ENCODE results near the gene SNTG2. TPM values are rescaled to one million over a fixed set of nuclear protein-coding genes. Genes with fewer than 3 reads are reported as not detected.

The SNTG2 gene
- total and polyA plus RNA-seq, 2 of the 13 experiments (the other 11 are each of a cell fraction or from before 2014, with no cell fraction given): not detected

DNA sequence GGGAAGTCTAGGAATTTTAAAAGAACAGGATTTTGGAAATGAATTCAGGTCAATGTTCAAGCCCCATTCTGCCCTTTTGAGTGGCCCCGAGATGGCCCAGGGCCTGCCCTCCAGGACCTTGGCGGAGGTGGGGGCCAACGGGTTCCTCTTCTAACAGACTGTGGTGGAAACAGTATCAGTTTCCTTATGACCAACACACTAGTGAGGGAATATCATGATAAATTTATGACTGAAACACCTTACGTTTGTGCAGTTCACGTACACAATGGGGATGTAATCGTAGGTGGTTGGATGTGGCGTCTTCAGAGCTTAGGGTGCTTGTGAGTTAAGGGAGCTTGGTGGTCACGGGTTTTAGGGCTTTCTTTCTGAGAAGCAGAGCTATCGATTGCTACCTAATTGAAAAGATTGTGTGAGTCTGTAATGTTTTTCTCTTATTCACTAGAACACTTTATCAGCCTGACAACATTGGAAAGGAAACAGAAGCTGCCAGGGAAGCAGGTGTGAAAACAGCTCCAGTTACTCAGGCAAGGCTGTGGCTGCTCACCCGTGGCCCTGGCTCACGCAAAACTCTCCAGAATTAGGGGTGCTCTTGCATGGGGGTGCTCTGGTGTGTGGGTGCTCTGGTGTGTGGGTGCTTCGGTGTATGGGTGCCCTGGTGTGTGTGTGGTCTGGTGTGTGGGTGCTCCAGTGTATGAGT, 165.3 kb downstream of the SNTG2 start:
- ATAC-seq (no peak), FAIRE-seq (no peak), DNase-seq (ENCODE audit: low spot score) (no peak)
- H3K4me2 ChIP-seq (ENCODE audit: low read depth, low read length): no peak overlapping the region
- WGBS (ENCODE audit: low lambda C conversion rate): 13% methylated on average over 12 of the region's 12 CpGs
- peaks cover 33% of the 10 kb centered on the region for H3K9me3 ChIP-seq (ENCODE audit: low read length)
- ChIA-PET POLR2A (no interaction called here), CTCF (ENCODE audit: low intra/inter-chr PET ratio, low total read pairs) (no interaction called here)
- no peaks in the 10 kb centered on the region for H4K20me1 ChIP-seq (ENCODE audit: insufficient read depth, low read length)
- no peaks in the 10 kb centered on the region for H3K79me2 ChIP-seq (ENCODE audit: insufficient read depth, low read length)
- H3K4me1 ChIP-seq (ENCODE audit: insufficient read depth, low read length): no peaks in the 10 kb centered on the region
- no peak overlapping the region for H3K9ac ChIP-seq (ENCODE audit: insufficient read depth, low read depth, low read length)
- no TSS peak for BruUV-seq (replicated peaks)
- H3K27ac ChIP-seq (ENCODE audit: extremely low read length, insufficient read depth, low read length): no peak overlapping the region
- in situ Hi-C loops (cut with HindIII; ENCODE audit: extremely low pct_ligation_motif_present, low pct_unique_long_range_greater_than_20kb) (no loop called here), intact Hi-C loops (cut with micrococcal nuclease; ENCODE audit: unreplicated experiment) (no loop called here)
- no peak overlapping the region for H2AFZ ChIP-seq (ENCODE audit: low read length)
- no peak overlapping the region for H3K4me3 ChIP-seq (replicated peaks in 1 of 3; ENCODE audit: insufficient read depth in 1 of 3, low read depth in 2 of 3, low read length in 3 of 3)
- H3K36me3 ChIP-seq (replicated peaks in 1 of 2; ENCODE audit: control insufficient read depth in 1 of 2, insufficient read depth in 2 of 2, low read length in 2 of 2): no peaks in the 10 kb centered on the region
- no peaks in the 10 kb centered on the region for H3K27me3 ChIP-seq (ENCODE audit: control insufficient read depth in 1 of 2, insufficient read depth in 2 of 2, low read length in 2 of 2)
- TF ChIP-seq SNRNP70 (IDR thresholded peaks at IDR 0.05; ENCODE audit: low read depth, low read length): no peak
- TF ChIP-seq ZNF720 (CRISPR knock-in tag; IDR thresholded peaks at IDR 0.05): no peak
- TF ChIP-seq ZNF180 (CRISPR knock-in tag; IDR thresholded peaks at IDR 0.05; ENCODE audit: borderline replicate concordance, low read depth): no peak
- TF ChIP-seq, protein P1, sequence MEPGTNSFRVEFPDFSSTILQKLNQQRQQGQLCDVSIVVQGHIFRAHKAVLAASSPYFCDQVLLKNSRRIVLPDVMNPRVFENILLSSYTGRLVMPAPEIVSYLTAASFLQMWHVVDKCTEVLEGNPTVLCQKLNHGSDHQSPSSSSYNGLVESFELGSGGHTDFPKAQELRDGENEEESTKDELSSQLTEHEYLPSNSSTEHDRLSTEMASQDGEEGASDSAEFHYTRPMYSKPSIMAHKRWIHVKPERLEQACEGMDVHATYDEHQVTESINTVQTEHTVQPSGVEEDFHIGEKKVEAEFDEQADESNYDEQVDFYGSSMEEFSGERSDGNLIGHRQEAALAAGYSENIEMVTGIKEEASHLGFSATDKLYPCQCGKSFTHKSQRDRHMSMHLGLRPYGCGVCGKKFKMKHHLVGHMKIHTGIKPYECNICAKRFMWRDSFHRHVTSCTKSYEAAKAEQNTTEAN (CRISPR knock-in tag; conservative IDR thresholded peaks at IDR 0.05): no peak
- TF ChIP-seq, protein P2, sequence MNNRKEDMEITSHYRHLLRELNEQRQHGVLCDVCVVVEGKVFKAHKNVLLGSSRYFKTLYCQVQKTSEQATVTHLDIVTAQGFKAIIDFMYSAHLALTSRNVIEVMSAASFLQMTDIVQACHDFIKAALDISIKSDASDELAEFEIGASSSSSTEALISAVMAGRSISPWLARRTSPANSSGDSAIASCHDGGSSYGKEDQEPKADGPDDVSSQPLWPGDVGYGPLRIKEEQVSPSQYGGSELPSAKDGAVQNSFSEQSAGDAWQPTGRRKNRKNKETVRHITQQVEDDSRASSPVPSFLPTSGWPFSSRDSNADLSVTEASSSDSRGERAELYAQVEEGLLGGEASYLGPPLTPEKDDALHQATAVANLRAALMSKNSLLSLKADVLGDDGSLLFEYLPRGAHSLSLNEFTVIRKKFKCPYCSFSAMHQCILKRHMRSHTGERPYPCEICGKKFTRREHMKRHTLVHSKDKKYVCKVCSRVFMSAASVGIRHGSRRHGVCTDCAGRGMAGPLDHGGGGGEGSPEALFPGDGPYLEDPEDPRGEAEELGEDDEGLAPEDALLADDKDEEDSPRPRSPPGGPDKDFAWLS (CRISPR knock-in tag; IDR thresholded peaks at IDR 0.05; ENCODE audit: borderline replicate concordance): no peak
- no peak for TF ChIP-seq ZNF335 (CRISPR knock-in tag; IDR thresholded peaks at IDR 0.05)
- TF ChIP-seq, protein P3, sequence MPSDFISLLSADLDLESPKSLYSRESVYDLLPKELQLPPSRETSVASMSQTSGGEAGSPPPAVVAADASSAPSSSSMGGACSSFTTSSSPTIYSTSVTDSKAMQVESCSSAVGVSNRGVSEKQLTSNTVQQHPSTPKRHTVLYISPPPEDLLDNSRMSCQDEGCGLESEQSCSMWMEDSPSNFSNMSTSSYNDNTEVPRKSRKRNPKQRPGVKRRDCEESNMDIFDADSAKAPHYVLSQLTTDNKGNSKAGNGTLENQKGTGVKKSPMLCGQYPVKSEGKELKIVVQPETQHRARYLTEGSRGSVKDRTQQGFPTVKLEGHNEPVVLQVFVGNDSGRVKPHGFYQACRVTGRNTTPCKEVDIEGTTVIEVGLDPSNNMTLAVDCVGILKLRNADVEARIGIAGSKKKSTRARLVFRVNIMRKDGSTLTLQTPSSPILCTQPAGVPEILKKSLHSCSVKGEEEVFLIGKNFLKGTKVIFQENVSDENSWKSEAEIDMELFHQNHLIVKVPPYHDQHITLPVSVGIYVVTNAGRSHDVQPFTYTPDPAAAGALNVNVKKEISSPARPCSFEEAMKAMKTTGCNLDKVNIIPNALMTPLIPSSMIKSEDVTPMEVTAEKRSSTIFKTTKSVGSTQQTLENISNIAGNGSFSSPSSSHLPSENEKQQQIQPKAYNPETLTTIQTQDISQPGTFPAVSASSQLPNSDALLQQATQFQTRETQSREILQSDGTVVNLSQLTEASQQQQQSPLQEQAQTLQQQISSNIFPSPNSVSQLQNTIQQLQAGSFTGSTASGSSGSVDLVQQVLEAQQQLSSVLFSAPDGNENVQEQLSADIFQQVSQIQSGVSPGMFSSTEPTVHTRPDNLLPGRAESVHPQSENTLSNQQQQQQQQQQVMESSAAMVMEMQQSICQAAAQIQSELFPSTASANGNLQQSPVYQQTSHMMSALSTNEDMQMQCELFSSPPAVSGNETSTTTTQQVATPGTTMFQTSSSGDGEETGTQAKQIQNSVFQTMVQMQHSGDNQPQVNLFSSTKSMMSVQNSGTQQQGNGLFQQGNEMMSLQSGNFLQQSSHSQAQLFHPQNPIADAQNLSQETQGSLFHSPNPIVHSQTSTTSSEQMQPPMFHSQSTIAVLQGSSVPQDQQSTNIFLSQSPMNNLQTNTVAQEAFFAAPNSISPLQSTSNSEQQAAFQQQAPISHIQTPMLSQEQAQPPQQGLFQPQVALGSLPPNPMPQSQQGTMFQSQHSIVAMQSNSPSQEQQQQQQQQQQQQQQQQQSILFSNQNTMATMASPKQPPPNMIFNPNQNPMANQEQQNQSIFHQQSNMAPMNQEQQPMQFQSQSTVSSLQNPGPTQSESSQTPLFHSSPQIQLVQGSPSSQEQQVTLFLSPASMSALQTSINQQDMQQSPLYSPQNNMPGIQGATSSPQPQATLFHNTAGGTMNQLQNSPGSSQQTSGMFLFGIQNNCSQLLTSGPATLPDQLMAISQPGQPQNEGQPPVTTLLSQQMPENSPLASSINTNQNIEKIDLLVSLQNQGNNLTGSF (CRISPR knock-in tag; IDR thresholded peaks at IDR 0.05): no peak
- no peak for TF ChIP-seq SCMH1 (CRISPR knock-in tag; IDR thresholded peaks at IDR 0.05; ENCODE audit: borderline replicate concordance)
- TF ChIP-seq, protein P4, sequence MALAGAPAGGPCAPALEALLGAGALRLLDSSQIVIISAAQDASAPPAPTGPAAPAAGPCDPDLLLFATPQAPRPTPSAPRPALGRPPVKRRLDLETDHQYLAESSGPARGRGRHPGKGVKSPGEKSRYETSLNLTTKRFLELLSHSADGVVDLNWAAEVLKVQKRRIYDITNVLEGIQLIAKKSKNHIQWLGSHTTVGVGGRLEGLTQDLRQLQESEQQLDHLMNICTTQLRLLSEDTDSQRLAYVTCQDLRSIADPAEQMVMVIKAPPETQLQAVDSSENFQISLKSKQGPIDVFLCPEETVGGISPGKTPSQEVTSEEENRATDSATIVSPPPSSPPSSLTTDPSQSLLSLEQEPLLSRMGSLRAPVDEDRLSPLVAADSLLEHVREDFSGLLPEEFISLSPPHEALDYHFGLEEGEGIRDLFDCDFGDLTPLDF (CRISPR knock-in tag; IDR thresholded peaks at IDR 0.05): no peak
- no peak for TF ChIP-seq ZMAT3 (CRISPR knock-in tag; conservative IDR thresholded peaks at IDR 0.05)
- TF ChIP-seq CBX2 (IDR thresholded peaks at IDR 0.05; ENCODE audit: low read depth, low read length): no peak
- TF ChIP-seq CBX2 (CRISPR knock-in tag; IDR thresholded peaks at IDR 0.05; ENCODE audit: low read depth): no peak
- no peak for TF ChIP-seq TBP (CRISPR knock-in tag; IDR thresholded peaks at IDR 0.05)
